Activated CD4-positive, alpha-beta T cell treated with anti-CD3 and anti-CD28 coated beads, Interleukin-2, amount 50 U/mL, for 1 hour (primary cell): ENCODE data around the gene GPR18.

ENCODE experiments used
- DNase-seq: peaks from one replicate; pipeline ENCODE4 v3.0.0-alpha.2; 2020

Gene GPR18

DNA sequence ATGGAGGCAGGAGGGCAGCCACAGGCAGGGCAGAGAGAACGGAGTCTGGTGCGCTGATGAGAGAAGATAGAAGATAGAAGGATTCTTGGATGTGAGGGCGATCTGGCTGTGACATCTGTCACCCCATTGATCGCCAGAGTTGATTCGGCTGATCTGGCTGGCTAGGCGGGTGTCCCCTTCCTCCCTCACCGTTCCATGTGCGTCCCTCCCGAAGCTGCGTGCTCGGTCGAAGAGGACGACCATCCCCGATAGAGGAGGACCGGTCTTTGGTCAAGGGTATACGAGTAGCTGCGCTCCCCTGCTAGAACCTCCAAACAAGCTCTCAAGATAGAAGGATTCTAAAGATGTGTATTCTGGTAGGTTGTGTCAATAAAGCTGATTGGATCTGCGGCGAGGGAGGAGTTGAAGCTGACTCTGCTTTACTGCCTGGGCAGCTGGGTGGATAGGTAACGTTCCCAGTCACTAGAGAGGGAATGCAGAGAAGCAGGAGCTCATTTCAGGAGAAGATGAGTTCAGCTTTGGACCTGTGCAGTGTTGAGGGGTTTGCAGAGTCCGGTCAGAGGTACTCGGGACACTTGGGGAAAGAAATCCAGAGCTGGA is 52.5 kb downstream of the GPR18 start:
- DNase-seq, result no peak
